Measurements from ENCODE around the gene RNF169. TPM values are rescaled to one million over a fixed set of nuclear protein-coding genes. Genes with fewer than 3 reads are reported as not detected.

Gene RNF169
- total and polyA plus RNA-seq, 9 of the 15 experiments (the other 6 are each of a cell fraction or from before 2014, with no cell fraction given), result 0.68 to 18.1 (median 10.1) TPM

- Histone ChIP-seq H3K9me3 (replicated peaks; ENCODE audit: control insufficient read depth, insufficient read depth, low read depth, low read length) (no peaks in the 10 kb centered on the region), H3K4me2 (ENCODE audit: insufficient read depth, low read length) (no peak overlapping the region), H3K79me2 (ENCODE audit: control insufficient read depth, insufficient read depth, low read length) (no peaks in the 10 kb centered on the region), H3K9ac (ENCODE audit: insufficient read depth in 1 of 2, low read depth in 2 of 2, low read length in 2 of 2) (no peak overlapping the region), H3K27me3 (ENCODE audit: control insufficient read depth in 2 of 2, insufficient read depth in 2 of 2, low read length in 2 of 2) (peaks cover 47 to 57% of the 10 kb centered on the region in 2 experiments), H3K4me3 (no peak overlapping the region), H4K20me1 (replicated peaks; ENCODE audit: control insufficient read depth, insufficient read depth, low read length) (peaks cover 4% of the 10 kb centered on the region), H3K9me1 (ENCODE audit: control insufficient read depth, insufficient read depth, low read length) (no peaks in the 10 kb centered on the region), H2AFZ (ENCODE audit: low read depth, low read length) (no peak overlapping the region), H3K4me1 (replicated peaks in 1 of 2; ENCODE audit: control insufficient read depth in 2 of 2, insufficient read depth in 2 of 2, low read length in 2 of 2) (peaks cover 0 to 10% of the 10 kb centered on the region in 2 experiments; a peak in 2 of 5 replicates), H3K27ac (ENCODE audit: extremely low read depth, low read depth, low read length) (no peak overlapping the region), H3K36me3 (ENCODE audit: control insufficient read depth, insufficient read depth, low read length) (no peaks in the 10 kb centered on the region)
- DNase-seq (ENCODE audit: extremely low read depth in 1 of 4, low spot score in 3 of 4), result no peak
- TF ChIP-seq DEAF1 (CRISPR knock-in tag; IDR thresholded peaks at IDR 0.05) (no peak), ZNF436 (CRISPR knock-in tag; IDR thresholded peaks at IDR 0.05) (no peak), ARID4B (CRISPR knock-in tag; IDR thresholded peaks at IDR 0.05) (no peak), AFF1 (IDR thresholded peaks at IDR 0.05; ENCODE audit: low read depth in 1 of 2, partially characterized antibody in 2 of 2) (no peak), GABPA (tag; conservative IDR thresholded peaks at IDR 0.05; ENCODE audit: low read depth) (no peak), ZBTB34 (CRISPR knock-in tag; IDR thresholded peaks at IDR 0.05) (no peak), DIDO1 (tag; IDR thresholded peaks at IDR 0.05; ENCODE audit: low read depth) (no peak), HNRNPL (IDR thresholded peaks at IDR 0.05; ENCODE audit: low read depth, low read length) (no peak)
- no TSS peak for BruUV-seq (replicated peaks)
- intact Hi-C loops (cut with micrococcal nuclease) (loop anchor here (1.0 to 5.0 kb wide), 3 partner anchors 23 to 113 kb away; no protein-coding TSS in a partner anchor), in situ Hi-C loops (cut with MboI) (no loop called here)
- ChIA-PET POLR2A (interaction anchor here (0.7 to 1.8 kb wide), 2 partner anchors 10 to 35 kb away, joined by 3 to 4 read pairs; no protein-coding TSS in a partner anchor), CTCF (ENCODE audit: low intra/inter-chr PET ratio) (interaction anchor here (1.8 to 1.9 kb wide), 2 partner anchors 23 to 115 kb away, joined by 8 to 12 read pairs; no protein-coding TSS in a partner anchor)
- no peak for ATAC-seq
- WGBS (ENCODE audit: insufficient coverage, low coverage, missing lambda C conversion rate), result 3% methylated on average over 4 of the region's 4 CpGs
- FAIRE-seq, result no peak
Observed at GRCh38 chr11:74725701-74726100, 22.9 kb upstream of the RNF169 start.

All from K562 (cell line).